Measurements from ENCODE around the gene G0S2.

GRCh38 chr1:209635850-209636249, 39.4 kb upstream of the G0S2 start:
- no peak for TF ChIP-seq CTCF (IDR thresholded peaks at IDR 0.05)
- TF ChIP-seq POLR2A (IDR thresholded peaks at IDR 0.05), result no peak
